CD4-positive, alpha-beta T cell (primary cell): ENCODE measurements around the gene FAM170B. TPM values are rescaled to one million over a fixed set of nuclear protein-coding genes. Genes with fewer than 3 reads are reported as not detected.
A peak's percentile ranks its signal among the peaks of the same experiment; 100 is the strongest.

Experiments
- ATAC-seq: fragments of 200-7000 bp; cut with Tn5 transposase; one replicate; pipeline ENCODE4 v1.10.0; 2022; ENCODE audit warnings: mild to moderate bottlenecking; ENCODE audit not compliant: poor library complexity
- CTCF ChIA-PET: fragments of 350-600 bp; sonication (Branson Sonifier 250); formaldehyde crosslinking; loops from one replicate; lab custom pipeline; 2021; ENCODE audit warnings: antibody characterized with exemption, inconsistent platforms; lab: Charles Lee
- POLR2A ChIA-PET: fragments of 350-600 bp; sonication (Branson Sonifier 250); formaldehyde crosslinking; loops from one replicate; lab custom pipeline; 2021; ENCODE audit warnings: antibody characterized with exemption, inconsistent platforms; lab: Charles Lee
- DNase-seq, 14 experiments: peaks; one replicate each; pipeline ENCODE4 v3.0.0-alpha.2; 2013 to 2020; ENCODE audit warnings: mixed read lengths in 2 of 14
- H3K27ac ChIP-seq, 2 donors: one replicate each; pipeline versions ENCODE4 v1.5.1 to v1.7.0; 2013; ENCODE audit warnings: low read length in 2 of 2, low read depth in 1 of 2, mild to moderate bottlenecking in 1 of 2
- H3K27me3 ChIP-seq, 2 experiments: 1 replicate in 1 of 2; 2 replicates in 1 of 2; pipeline versions ENCODE4 v1.6.1 to v1.7.0; 2013; ENCODE audit warnings: low read length in 2 of 2, control low read depth in 1 of 2, mild to moderate bottlenecking in 1 of 2, moderate library complexity in 1 of 2; ENCODE audit not compliant: insufficient read depth in 2 of 2, control insufficient read depth in 1 of 2
- H3K36me3 ChIP-seq: one replicate; pipeline ENCODE4 v1.6.1; 2013; ENCODE audit warnings: low read length, control low read depth; ENCODE audit not compliant: insufficient read depth
- H3K4me1 ChIP-seq: one replicate; pipeline ENCODE4 v1.6.1; 2013; ENCODE audit warnings: low read length, control low read depth; ENCODE audit not compliant: insufficient read depth
- H3K4me3 ChIP-seq: one replicate; pipeline ENCODE4 v1.5.1; 2013; ENCODE audit warnings: mild to moderate bottlenecking, low read length, moderate library complexity
- H3K9me3 ChIP-seq, 2 experiments: 1 replicate in 1 of 2; 2 replicates in 1 of 2; pipeline versions ENCODE4 v1.6.1 to v1.7.0; 2013; ENCODE audit warnings: low read length in 2 of 2, mild to moderate bottlenecking in 2 of 2, control low read depth in 1 of 2, moderate library complexity in 1 of 2; ENCODE audit not compliant: control insufficient read depth in 1 of 2, insufficient read depth in 1 of 2
- H3K27ac Mint-ChIP-seq: one replicate; pipeline ENCODE4 v1.8.0; 2020; ENCODE audit warnings: mixed read lengths
- H3K27me3 Mint-ChIP-seq: one replicate; pipeline ENCODE4 v1.8.0; 2021; ENCODE audit warnings: mixed read lengths
- H3K36me3 Mint-ChIP-seq: one replicate; pipeline ENCODE4 v1.8.0; 2021; ENCODE audit warnings: low read depth, mixed read lengths
- H3K4me1 Mint-ChIP-seq: one replicate; pipeline ENCODE4 v1.8.0; 2021; ENCODE audit warnings: low read depth, mixed read lengths
- H3K4me3 Mint-ChIP-seq: one replicate; pipeline ENCODE4 v1.8.0; 2020; ENCODE audit warnings: mild to moderate bottlenecking, mixed read lengths
- H3K9me3 Mint-ChIP-seq: one replicate; pipeline ENCODE4 v1.8.0; 2020; ENCODE audit warnings: mixed read lengths
- intact Hi-C, 2 experiments: fragments of 100-400 bp; cut with DNase I in 1 of 2; cut with micrococcal nuclease in 1 of 2; formaldehyde crosslinking; loops; one replicate each; pipeline versions ENCODE4 v1.15.1 to v1.9.0; 2023 to 2025; cut with DNase I, micrococcal nuclease
- total RNA-seq, 174 experiments: library from RNA in 2 of 174; stranded (reverse) in 2 of 174; gene quantifications; one replicate each; pipeline ENCODE4 v1.2.3 and lab custom pipeline; 2021 to 2026
- TF ChIP-seq, protein P1 (sequence below): fragments of 200-600 bp; IDR thresholded peaks from one replicate; pipeline ENCODE4 v1.8.0; 2022; ENCODE audit warnings: antibody characterized with exemption, mild to moderate bottlenecking

Gene FAM170B
- total RNA-seq, 2 experiments from 2014 or later, result not detected

- no peak overlapping the region for H3K27ac Mint-ChIP-seq
- H3K36me3 Mint-ChIP-seq, result no peaks in the 10 kb centered on the region
- Histone ChIP-seq H3K4me1 (no peaks in the 10 kb centered on the region), H3K4me3 (no peak overlapping the region), H3K27ac (no peak overlapping the region), H3K36me3 (no peaks in the 10 kb centered on the region), H3K9me3 (no peaks in the 10 kb centered on the region), H3K27me3 (no peaks in the 10 kb centered on the region)
- DNase-seq (no peak), ATAC-seq (no peak)
- ChIA-PET POLR2A (no interaction called here), CTCF (interaction anchor here (0.6 kb wide), 1 partner anchor 61 kb away, joined by 3 read pairs; no protein-coding TSS in a partner anchor)
- no peaks in the 10 kb centered on the region for H3K27me3 Mint-ChIP-seq
- intact Hi-C loops, result no loop called here
- no peaks in the 10 kb centered on the region for H3K9me3 Mint-ChIP-seq
- no peaks in the 10 kb centered on the region for H3K4me1 Mint-ChIP-seq
- TF ChIP-seq, protein P1, sequence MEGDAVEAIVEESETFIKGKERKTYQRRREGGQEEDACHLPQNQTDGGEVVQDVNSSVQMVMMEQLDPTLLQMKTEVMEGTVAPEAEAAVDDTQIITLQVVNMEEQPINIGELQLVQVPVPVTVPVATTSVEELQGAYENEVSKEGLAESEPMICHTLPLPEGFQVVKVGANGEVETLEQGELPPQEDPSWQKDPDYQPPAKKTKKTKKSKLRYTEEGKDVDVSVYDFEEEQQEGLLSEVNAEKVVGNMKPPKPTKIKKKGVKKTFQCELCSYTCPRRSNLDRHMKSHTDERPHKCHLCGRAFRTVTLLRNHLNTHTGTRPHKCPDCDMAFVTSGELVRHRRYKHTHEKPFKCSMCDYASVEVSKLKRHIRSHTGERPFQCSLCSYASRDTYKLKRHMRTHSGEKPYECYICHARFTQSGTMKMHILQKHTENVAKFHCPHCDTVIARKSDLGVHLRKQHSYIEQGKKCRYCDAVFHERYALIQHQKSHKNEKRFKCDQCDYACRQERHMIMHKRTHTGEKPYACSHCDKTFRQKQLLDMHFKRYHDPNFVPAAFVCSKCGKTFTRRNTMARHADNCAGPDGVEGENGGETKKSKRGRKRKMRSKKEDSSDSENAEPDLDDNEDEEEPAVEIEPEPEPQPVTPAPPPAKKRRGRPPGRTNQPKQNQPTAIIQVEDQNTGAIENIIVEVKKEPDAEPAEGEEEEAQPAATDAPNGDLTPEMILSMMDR, result no peak
- H3K4me3 Mint-ChIP-seq, result no peak overlapping the region
Observed at GRCh38 chr10:49158915-49159314, 25.1 kb upstream of the FAM170B start.

DNA sequence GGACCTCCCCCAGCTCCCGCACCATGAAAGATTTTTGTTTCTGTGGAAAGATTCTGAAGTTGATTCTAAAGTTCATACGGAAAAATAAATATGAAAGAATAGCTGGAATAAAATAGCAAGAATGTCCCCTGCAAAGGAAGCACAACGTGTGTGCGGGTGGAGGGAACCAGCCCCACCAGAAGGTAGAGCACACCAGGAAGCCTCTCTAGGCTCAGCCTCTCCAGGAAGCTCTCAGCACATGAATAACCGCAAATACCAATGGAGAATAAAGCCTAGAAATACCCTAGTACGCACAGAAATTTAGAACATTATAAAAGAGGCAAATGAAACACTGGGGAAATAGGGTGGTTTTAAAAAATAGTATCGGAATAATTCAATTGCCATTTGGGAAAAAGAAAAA lies 24.6 kb upstream of the FAM170B start:
- no peaks in the 10 kb centered on the region for H3K27me3 ChIP-seq
- H3K4me3 ChIP-seq, result no peak overlapping the region
- H3K27ac Mint-ChIP-seq, result no peak overlapping the region
- no peaks in the 10 kb centered on the region for H3K4me1 ChIP-seq
- TF ChIP-seq, protein P1, result no peak
- no peaks in the 10 kb centered on the region for H3K9me3 Mint-ChIP-seq
- no peaks in the 10 kb centered on the region for H3K36me3 Mint-ChIP-seq
- H3K4me3 Mint-ChIP-seq, result no peak overlapping the region
- H3K36me3 ChIP-seq, result no peaks in the 10 kb centered on the region
- no peaks in the 10 kb centered on the region for H3K27me3 Mint-ChIP-seq
- POLR2A ChIA-PET, result no interaction called here
- no peak for ATAC-seq
- no peak for DNase-seq
- CTCF ChIA-PET, result interaction anchor here (0.6 kb wide), 1 partner anchor 61 kb away, joined by 3 read pairs; no protein-coding TSS in a partner anchor
- intact Hi-C loops, result no loop called here
- no peaks in the 10 kb centered on the region for H3K4me1 Mint-ChIP-seq
- no peaks in the 10 kb centered on the region for H3K9me3 ChIP-seq
- no peak overlapping the region for H3K27ac ChIP-seq

DNA sequence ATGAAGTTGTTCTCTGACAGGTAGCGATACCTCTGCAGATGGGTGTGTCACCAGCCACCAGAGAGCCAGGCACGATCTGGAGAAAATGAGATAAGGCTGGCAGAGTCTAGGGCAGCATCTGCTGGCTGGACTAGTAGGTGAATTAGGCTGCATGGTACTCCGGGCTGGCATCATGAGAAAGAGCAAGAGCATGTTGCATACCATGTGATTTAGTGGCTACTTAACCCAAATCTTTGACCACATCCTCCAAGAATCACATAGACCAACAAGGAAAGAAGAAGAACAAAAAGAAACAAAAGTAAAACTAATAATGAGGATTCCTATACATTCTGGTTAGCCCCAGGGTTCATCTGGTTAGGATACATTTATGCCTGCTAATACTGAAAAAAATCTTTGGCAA lies 23.4 kb upstream of the FAM170B start:
- Mint-ChIP-seq H3K27ac (no peak overlapping the region), H3K9me3 (no peaks in the 10 kb centered on the region), H3K36me3 (no peaks in the 10 kb centered on the region), H3K27me3 (no peaks in the 10 kb centered on the region), H3K4me1 (no peaks in the 10 kb centered on the region), H3K4me3 (no peak overlapping the region)
- ATAC-seq (no peak), DNase-seq (peak in 1 of 14 experiments; percentile 38)
- Histone ChIP-seq H3K27me3 (no peaks in the 10 kb centered on the region), H3K4me3 (no peak overlapping the region), H3K9me3 (no peaks in the 10 kb centered on the region), H3K4me1 (no peaks in the 10 kb centered on the region), H3K27ac (no peak overlapping the region), H3K36me3 (no peaks in the 10 kb centered on the region)
- TF ChIP-seq, protein P1, result no peak
- intact Hi-C loops, result no loop called here
- POLR2A ChIA-PET, result no interaction called here
- CTCF ChIA-PET, result no interaction called here
